HEK293 (cell line): ENCODE results near the gene KARS1.

Source experiments
- CTCF ChIA-PET: fragments of 350-600 bp; formaldehyde crosslinking; extraction: SDS; loops from one replicate; lab custom pipeline; 2021; ENCODE audit warnings: antibody characterized with exemption; lab: Yijun Ruan, JAX
- POLR2A ChIA-PET: fragments of 300-600 bp; formaldehyde crosslinking; extraction: SDS; loops from one replicate; lab custom pipeline; 2020; ENCODE audit warnings: antibody characterized with exemption, inconsistent platforms; lab: Yijun Ruan, JAX
- H3K27ac ChIP-seq: fragments of 200-500 bp; sonication (Bioruptor generic); 2 replicates; pipeline ENCODE4 v1.5.1; 2014; ENCODE audit warnings: low read depth, low read length, control low read depth, inconsistent platforms; ENCODE audit errors: extremely low read depth
- H3K36me3 ChIP-seq, 2 experiments: fragments of 200-500 bp in 1 of 2; sonication (Bioruptor generic) in 1 of 2; 1 replicate in 1 of 2; 2 replicates in 1 of 2; pipeline ENCODE4 v1.5.1; 2014 to 2017; ENCODE audit warnings: inconsistent platforms in 2 of 2, low read length in 2 of 2; ENCODE audit not compliant: control insufficient read depth in 2 of 2, insufficient read depth in 1 of 2
- H3K4me1 ChIP-seq: fragments of 200-500 bp; sonication (Bioruptor generic); 2 replicates; pipeline ENCODE4 v1.5.1; 2014; ENCODE audit warnings: mild to moderate bottlenecking, low read length, inconsistent platforms; ENCODE audit not compliant: control insufficient read depth, insufficient read depth
- H3K4me3 ChIP-seq: 2 replicates; pipeline ENCODE4 v1.5.1; 2011; ENCODE audit warnings: low read depth, mild to moderate bottlenecking, control low read depth, low read length, moderate library complexity
- H3K9me3 ChIP-seq: fragments of 200-500 bp; sonication (Bioruptor generic); 2 replicates; pipeline ENCODE4 v1.5.1; 2014; ENCODE audit warnings: low read depth, low read length, inconsistent platforms; ENCODE audit not compliant: control insufficient read depth, insufficient read depth
- MEIS1 ChIP-seq: sonication (generic); formaldehyde crosslinking; IDR thresholded peaks from 2 replicates; pipeline ENCODE4 v1.8.1; 2022; ENCODE audit warnings: missing genetic modification reagents, mild to moderate bottlenecking, borderline replicate concordance
- MZF1 ChIP-seq: fragments of 450-650 bp; formaldehyde crosslinking; IDR thresholded peaks from 2 replicates; pipeline ENCODE4 v1.5.1; 2017; ENCODE audit warnings: missing biosample characterization, missing genetic modification characterization, borderline replicate concordance
- PRDM1 ChIP-seq: fragments of 450-650 bp; formaldehyde crosslinking; IDR thresholded peaks from 2 replicates; pipeline ENCODE4; 2016; ENCODE audit warnings: missing biosample characterization, missing genetic modification characterization
- REST ChIP-seq: fragments of 450-650 bp; formaldehyde crosslinking; IDR thresholded peaks from 2 replicates; pipeline ENCODE4 v1.5.1; 2016; ENCODE audit warnings: missing biosample characterization, missing genetic modification characterization
- ZBTB20 ChIP-seq: fragments of 450-650 bp; formaldehyde crosslinking; IDR thresholded peaks from 2 replicates; pipeline ENCODE4 v1.5.1; 2016; ENCODE audit warnings: missing biosample characterization, missing genetic modification characterization
- ZBTB26 ChIP-seq: fragments of 450-650 bp; formaldehyde crosslinking; optimal IDR thresholded peaks from 2 replicates; pipeline ENCODE3; 2016; ENCODE audit warnings: missing biosample characterization, mild to moderate bottlenecking, missing genetic modification characterization
- ZNF266 ChIP-seq: fragments of 450-650 bp; formaldehyde crosslinking; IDR thresholded peaks from 2 replicates; pipeline ENCODE4 v1.5.1; 2016; ENCODE audit warnings: missing biosample characterization, missing genetic modification characterization, low read depth
- ZNF366 ChIP-seq: fragments of 450-650 bp; formaldehyde crosslinking; conservative IDR thresholded peaks from 2 replicates; pipeline ENCODE4 v1.5.1; 2016; ENCODE audit warnings: missing biosample characterization, missing genetic modification characterization
- ZNF426 ChIP-seq: fragments of 450-650 bp; formaldehyde crosslinking; IDR thresholded peaks from 2 replicates; pipeline ENCODE4 v1.5.1; 2017; ENCODE audit warnings: missing biosample characterization, missing genetic modification characterization, mild to moderate bottlenecking, inconsistent platforms, moderate library complexity
- ZNF623 ChIP-seq: fragments of 450-650 bp; formaldehyde crosslinking; IDR thresholded peaks from 2 replicates; pipeline ENCODE4 v1.5.1; 2016; ENCODE audit warnings: missing biosample characterization, missing genetic modification characterization
- ZNF624 ChIP-seq: fragments of 450-650 bp; formaldehyde crosslinking; IDR thresholded peaks from 2 replicates; pipeline ENCODE4 v1.5.1; 2017; ENCODE audit warnings: missing biosample characterization, missing genetic modification characterization
- ZNF677 ChIP-seq: fragments of 450-650 bp; IDR thresholded peaks from 2 replicates; pipeline ENCODE4 v1.5.0; 2018; ENCODE audit warnings: missing biosample characterization, mild to moderate bottlenecking, missing genetic modification characterization, moderate library complexity
- TF ChIP-seq, protein P1 (sequence below): fragments of 450-650 bp; formaldehyde crosslinking; IDR thresholded peaks from 2 replicates; pipeline ENCODE4 v1.5.1; 2017; ENCODE audit warnings: missing biosample characterization, missing genetic modification characterization
- TF ChIP-seq, protein P2 (sequence below): fragments of 450-650 bp; formaldehyde crosslinking; IDR thresholded peaks from 2 replicates; pipeline ENCODE4; 2016; ENCODE audit warnings: missing biosample characterization, missing genetic modification characterization
- TF ChIP-seq, protein P3 (sequence below): fragments of 450-650 bp; formaldehyde crosslinking; IDR thresholded peaks from 2 replicates; pipeline ENCODE4 v1.5.1; 2016; ENCODE audit warnings: missing biosample characterization, missing genetic modification characterization

KARS1 gene

DNA sequence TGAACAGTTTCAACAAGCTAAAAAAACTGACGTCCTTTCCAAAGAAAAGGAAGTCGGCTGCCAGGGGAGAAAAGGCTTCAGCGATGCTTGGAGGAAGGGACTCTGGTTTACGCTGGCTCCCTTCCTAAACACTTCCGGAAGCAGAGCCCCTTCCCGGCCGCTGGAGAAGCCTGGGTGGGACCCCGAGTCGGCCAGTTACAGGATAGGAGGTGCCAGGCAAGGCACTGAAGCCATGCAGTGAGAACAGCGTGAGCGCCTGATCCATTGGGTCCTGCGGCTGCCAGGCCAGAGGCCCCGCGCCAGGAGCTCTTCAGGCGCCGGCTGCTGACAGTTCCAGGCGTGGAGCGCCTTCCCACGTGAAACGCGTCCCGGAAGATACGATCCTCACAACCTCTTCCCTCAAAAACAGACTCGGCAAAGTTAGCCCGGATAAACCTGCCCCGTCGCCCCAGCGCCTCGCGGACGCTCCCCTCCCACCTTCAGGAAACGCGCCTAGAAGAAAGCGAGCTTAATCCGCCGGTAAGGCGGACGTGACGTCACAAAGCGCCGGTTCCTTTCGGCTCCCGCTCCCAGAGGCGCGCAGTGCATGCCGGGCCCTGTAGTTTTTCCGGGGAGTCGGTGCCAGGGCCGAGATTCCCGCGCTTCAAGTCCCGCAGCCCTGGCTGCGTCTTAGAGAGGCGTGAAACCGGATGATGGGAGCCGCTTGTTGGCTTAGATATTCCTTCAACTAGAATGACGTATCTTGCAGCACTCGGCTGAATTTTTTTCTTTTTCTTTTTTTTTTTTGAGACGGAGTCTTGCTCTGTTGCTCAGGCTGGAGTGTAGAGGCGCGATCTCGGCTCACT lies 24.5 kb downstream of the KARS1 start, which contains the start of gene ADAT1 (continued):
- TF ChIP-seq, protein P1, sequence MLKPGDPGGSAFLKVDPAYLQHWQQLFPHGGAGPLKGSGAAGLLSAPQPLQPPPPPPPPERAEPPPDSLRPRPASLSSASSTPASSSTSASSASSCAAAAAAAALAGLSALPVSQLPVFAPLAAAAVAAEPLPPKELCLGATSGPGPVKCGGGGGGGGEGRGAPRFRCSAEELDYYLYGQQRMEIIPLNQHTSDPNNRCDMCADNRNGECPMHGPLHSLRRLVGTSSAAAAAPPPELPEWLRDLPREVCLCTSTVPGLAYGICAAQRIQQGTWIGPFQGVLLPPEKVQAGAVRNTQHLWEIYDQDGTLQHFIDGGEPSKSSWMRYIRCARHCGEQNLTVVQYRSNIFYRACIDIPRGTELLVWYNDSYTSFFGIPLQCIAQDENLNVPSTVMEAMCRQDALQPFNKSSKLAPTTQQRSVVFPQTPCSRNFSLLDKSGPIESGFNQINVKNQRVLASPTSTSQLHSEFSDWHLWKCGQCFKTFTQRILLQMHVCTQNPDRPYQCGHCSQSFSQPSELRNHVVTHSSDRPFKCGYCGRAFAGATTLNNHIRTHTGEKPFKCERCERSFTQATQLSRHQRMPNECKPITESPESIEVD: no peak
- no peak for TF ChIP-seq MEIS1

GRCh38 chr16:75621170-75621477 lies 26.3 kb downstream of the KARS1 start:
- no peak overlapping the region for H3K4me3 ChIP-seq
- H3K36me3 ChIP-seq: peaks cover 27 to 52% of the 10 kb centered on the region in 2 experiments
- no peak overlapping the region for H3K27ac ChIP-seq

More at GRCh38 chr16:75621170-75621477, 26.3 kb downstream of the KARS1 start:
- ChIA-PET POLR2A (interaction anchor here (1.1 to 2.9 kb wide), 3 partner anchors 11 to 104 kb away, joined by 3 to 26 read pairs (median 9); partner anchors contain the start of gene GABARAPL2), CTCF (interaction anchor here (0.6 to 2.8 kb wide), 8 partner anchors 11 to 1585 kb away, joined by 3 to 21 read pairs (median 4); no protein-coding TSS in a partner anchor)
- Histone ChIP-seq H3K4me1 (peaks cover 6% of the 10 kb centered on the region; the same call in 1 of the 2 replicates), H3K9me3 (no peaks in the 10 kb centered on the region)
- TF ChIP-seq ZNF623 (tag by site-specific recombination) (no peak), REST (no peak), PRDM1 (tag by site-specific recombination) (0 out of 2 replicates have a peak, but pooled peaks have one; percentile 20), ZBTB26 (tag by site-specific recombination) (no peak), ZNF366 (no peak), ZNF266 (tag by site-specific recombination) (no peak), ZBTB20 (tag by site-specific recombination) (no peak), ZNF677 (tag by site-specific recombination) (peak; percentile 100), MZF1 (tag by site-specific recombination) (peak; percentile 70; the same call in 1 of the 2 replicates), ZNF624 (tag by site-specific recombination) (no peak), ZNF426 (tag by site-specific recombination) (no peak)
- TF ChIP-seq, protein P2, sequence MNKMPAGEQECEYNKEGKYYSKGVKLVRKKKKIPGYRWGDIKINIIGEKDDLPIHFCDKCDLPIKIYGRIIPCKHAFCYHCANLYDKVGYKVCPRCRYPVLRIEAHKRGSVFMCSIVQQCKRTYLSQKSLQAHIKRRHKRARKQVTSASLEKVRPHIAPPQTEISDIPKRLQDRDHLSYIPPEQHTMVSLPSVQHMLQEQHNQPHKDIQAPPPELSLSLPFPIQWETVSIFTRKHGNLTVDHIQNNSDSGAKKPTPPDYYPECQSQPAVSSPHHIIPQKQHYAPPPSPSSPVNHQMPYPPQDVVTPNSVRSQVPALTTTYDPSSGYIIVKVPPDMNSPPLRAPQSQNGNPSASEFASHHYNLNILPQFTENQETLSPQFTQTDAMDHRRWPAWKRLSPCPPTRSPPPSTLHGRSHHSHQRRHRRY (tag by site-specific recombination): no peak
- TF ChIP-seq, protein P3, sequence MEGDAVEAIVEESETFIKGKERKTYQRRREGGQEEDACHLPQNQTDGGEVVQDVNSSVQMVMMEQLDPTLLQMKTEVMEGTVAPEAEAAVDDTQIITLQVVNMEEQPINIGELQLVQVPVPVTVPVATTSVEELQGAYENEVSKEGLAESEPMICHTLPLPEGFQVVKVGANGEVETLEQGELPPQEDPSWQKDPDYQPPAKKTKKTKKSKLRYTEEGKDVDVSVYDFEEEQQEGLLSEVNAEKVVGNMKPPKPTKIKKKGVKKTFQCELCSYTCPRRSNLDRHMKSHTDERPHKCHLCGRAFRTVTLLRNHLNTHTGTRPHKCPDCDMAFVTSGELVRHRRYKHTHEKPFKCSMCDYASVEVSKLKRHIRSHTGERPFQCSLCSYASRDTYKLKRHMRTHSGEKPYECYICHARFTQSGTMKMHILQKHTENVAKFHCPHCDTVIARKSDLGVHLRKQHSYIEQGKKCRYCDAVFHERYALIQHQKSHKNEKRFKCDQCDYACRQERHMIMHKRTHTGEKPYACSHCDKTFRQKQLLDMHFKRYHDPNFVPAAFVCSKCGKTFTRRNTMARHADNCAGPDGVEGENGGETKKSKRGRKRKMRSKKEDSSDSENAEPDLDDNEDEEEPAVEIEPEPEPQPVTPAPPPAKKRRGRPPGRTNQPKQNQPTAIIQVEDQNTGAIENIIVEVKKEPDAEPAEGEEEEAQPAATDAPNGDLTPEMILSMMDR (tag by site-specific recombination): peak; percentile 64
